Measurements from ENCODE around the gene ATAD3A.
"Not testable (repeated sequence)": the region's sequence is repeated elsewhere in the genome, so short reads cannot be mapped to it uniquely, and the experiment has no call there.

DNA sequence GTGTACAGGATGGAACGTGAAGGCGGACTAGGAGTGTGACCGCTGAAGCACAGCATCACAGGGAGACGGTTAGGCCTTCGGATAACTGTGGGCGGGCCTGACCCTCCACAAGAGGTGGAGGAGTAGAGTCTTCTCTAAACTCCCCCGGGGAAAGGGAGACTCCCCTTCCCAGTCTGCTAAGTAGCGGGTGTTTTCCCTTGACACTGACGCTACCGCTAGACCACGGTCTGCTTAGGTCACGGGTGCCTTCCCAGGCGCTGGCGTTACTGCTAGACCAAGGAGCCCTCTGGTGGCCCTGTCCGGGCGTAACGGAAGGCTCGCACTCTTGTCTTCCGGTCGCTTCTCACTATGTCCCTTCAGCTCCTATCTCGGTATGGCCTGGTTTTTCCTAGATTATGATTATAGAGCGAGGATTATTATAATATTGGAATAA is 6.6 kb upstream of the ATAD3A start:
- TF ChIP-seq MAZ (IDR thresholded peaks at IDR 0.05; ENCODE audit: borderline replicate concordance, low read depth, low read length); POLR2A (IDR thresholded peaks at IDR 0.05; ENCODE audit: low read depth, low read length); RAD21 (IDR thresholded peaks at IDR 0.05; ENCODE audit: low read length); RCOR1 (IDR thresholded peaks at IDR 0.05; ENCODE audit: insufficient replicate concordance, low read length); MAFK (IDR thresholded peaks at IDR 0.05; ENCODE audit: low read depth, low read length); RFX5 (IDR thresholded peaks at IDR 0.05; ENCODE audit: low read depth, low read length); CEBPB (IDR thresholded peaks at IDR 0.05; ENCODE audit: low read depth, low read length): not testable (repeated sequence)
- TF ChIP-seq, protein P1, sequence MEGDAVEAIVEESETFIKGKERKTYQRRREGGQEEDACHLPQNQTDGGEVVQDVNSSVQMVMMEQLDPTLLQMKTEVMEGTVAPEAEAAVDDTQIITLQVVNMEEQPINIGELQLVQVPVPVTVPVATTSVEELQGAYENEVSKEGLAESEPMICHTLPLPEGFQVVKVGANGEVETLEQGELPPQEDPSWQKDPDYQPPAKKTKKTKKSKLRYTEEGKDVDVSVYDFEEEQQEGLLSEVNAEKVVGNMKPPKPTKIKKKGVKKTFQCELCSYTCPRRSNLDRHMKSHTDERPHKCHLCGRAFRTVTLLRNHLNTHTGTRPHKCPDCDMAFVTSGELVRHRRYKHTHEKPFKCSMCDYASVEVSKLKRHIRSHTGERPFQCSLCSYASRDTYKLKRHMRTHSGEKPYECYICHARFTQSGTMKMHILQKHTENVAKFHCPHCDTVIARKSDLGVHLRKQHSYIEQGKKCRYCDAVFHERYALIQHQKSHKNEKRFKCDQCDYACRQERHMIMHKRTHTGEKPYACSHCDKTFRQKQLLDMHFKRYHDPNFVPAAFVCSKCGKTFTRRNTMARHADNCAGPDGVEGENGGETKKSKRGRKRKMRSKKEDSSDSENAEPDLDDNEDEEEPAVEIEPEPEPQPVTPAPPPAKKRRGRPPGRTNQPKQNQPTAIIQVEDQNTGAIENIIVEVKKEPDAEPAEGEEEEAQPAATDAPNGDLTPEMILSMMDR (conservative IDR thresholded peaks at IDR 0.05; ENCODE audit: low read depth, low read length): 0 out of 2 replicates have a peak, but pooled peaks have one; percentile 13
- TF ChIP-seq, protein P2, sequence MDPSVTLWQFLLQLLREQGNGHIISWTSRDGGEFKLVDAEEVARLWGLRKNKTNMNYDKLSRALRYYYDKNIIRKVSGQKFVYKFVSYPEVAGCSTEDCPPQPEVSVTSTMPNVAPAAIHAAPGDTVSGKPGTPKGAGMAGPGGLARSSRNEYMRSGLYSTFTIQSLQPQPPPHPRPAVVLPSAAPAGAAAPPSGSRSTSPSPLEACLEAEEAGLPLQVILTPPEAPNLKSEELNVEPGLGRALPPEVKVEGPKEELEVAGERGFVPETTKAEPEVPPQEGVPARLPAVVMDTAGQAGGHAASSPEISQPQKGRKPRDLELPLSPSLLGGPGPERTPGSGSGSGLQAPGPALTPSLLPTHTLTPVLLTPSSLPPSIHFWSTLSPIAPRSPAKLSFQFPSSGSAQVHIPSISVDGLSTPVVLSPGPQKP (IDR thresholded peaks at IDR 0.05; ENCODE audit: borderline replicate concordance, low read depth, low read length): not testable (repeated sequence)
- TF ChIP-seq, protein P3, sequence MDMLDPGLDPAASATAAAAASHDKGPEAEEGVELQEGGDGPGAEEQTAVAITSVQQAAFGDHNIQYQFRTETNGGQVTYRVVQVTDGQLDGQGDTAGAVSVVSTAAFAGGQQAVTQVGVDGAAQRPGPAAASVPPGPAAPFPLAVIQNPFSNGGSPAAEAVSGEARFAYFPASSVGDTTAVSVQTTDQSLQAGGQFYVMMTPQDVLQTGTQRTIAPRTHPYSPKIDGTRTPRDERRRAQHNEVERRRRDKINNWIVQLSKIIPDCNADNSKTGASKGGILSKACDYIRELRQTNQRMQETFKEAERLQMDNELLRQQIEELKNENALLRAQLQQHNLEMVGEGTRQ (IDR thresholded peaks at IDR 0.05; ENCODE audit: low read depth, low read length): not testable (repeated sequence)

All from IMR-90 (cell line).